HG02763 (cell line): Measurements from ENCODE around the gene SLC3A2.
"Not testable (repeated sequence)": the region's sequence is repeated elsewhere in the genome, so short reads cannot be mapped to it uniquely, and the experiment has no call there.

Experiments used
- ATAC-seq: cut with Tn5 transposase; IDR thresholded peaks from one replicate; pipeline ENCODE4 v1.9.1; 2021; ENCODE audit warnings: mild to moderate bottlenecking, moderate library complexity; ENCODE audit not compliant: unreplicated experiment

SLC3A2 gene

DNA sequence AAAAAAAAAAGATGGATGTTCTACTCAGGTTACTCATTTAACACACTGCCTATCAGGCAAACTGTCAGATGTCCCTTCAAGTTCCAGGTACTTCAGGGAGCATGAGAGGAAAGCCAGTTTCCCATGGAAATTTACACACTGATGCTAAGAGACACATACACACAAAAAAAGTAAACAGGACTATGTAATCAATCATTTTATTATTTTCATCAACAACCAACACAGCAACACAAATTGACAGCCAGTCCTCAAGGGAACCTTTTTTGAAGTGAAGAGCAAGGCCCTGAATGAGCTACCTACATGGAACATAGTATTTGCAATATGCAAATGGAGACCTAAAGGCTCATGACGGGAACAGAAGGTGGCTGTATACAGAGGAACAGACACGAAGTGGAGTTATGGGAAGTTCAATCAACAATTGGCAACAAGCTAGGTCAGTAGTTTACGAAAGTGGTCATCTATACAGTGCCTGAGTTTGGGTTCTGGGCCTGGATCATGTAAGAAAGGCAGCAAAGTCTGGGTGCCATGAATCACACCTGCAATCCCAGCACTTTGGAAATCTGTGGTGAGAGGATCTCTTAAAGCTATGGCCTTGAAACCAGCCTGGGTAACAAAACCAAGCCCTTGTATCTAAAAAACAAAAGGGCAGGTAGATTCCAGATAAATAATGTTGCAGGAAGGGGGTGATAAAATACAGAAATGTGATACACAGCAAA lies 28.7 kb upstream of the SLC3A2 start:
- no peak for ATAC-seq

GRCh38 chr11:62852523-62853188 lies 28.0 kb upstream of the SLC3A2 start:
- no peak for ATAC-seq

- ATAC-seq: no peak
Observed at GRCh38 chr11:62853279-62853965, 27.3 kb upstream of the SLC3A2 start.

DNA sequence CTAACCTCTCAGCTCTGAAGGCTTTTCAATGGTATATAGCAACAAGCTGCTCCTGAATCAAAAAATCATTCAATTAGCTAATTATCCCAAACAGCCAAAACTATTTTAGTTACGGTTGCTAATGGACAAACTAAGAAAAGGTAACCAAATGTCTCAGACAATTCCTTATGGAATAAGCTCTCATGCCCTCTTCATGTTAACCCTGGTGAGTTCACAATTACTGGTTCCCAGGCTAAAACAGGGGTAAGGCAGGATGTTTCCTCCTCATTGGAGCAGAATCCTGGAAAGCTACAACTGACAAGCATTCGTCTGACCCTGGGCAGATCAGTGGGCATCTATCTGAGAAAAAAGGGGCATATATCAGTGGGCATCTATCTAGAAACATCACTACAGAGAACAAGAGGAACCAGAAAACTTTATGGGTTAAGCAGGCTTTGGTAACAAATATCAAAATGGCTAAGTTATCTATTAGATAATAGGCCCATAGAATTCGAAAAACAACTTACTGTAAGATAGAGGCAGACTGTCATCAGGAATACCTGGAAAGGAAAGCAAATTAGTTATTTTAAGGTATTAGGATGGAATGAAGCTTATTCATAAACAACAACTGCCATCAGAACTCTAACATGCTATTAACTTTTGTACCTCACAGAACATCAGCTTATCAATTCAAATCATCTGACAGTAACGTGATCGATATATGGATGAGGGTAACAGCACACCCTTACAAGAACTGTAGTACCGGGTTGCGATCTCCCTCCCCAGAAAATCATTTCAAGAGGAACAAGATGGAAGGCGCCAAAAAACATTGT lies 26.5 kb upstream of the SLC3A2 start:
- ATAC-seq: no peak

- ATAC-seq: no peak
Observed at GRCh38 chr11:62854825-62855570, 25.7 kb upstream of the SLC3A2 start.

- peak; percentile 90 for ATAC-seq
Observed at GRCh38 chr11:62855571-62856332, 24.9 kb upstream of the SLC3A2 start.

- no peak for ATAC-seq
Observed at GRCh38 chr11:62856333-62856895, 24.3 kb upstream of the SLC3A2 start.

DNA sequence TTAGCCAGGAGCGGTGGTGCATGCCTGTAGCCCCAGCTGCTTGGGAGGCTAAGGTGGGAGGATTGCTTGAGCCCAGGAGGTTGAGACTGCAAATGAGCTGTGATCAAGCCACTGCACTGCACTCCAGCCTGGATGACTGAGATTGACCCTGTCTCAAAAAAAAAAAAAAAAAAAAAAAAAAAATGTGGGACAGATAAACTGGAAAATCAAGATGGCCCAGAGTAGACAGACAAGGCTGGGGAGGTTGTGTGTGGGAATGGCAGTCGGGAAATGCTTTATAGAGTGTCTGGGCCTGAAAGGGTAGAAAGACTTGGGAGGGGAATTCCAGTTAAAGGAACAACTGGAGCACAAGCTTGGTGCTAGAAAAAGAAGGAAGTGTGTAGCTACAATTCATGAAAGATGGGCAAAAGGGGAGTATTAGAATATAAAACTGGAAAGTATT lies 23.1 kb upstream of the SLC3A2 start:
- no peak for ATAC-seq

DNA sequence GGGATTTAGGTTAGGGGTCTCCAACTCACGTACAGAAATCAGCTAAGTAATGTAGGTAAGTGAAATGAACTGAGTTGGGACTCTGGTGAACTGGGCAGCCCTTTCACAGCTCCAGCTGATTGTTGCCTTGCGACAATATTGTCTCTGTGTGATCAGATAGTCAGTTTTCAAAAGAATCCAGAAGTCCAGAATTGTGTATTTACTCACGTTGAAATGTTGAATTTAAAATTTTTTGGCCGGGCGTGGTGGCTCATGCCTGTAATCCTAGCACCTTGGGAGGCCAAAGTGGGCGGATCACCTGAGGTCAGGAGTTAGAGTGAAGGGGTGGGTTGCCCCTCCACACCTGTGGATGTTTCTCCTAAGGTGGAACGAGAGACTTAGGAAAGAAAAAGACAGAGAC lies 22.5 kb upstream of the SLC3A2 start:
- ATAC-seq: no peak

DNA sequence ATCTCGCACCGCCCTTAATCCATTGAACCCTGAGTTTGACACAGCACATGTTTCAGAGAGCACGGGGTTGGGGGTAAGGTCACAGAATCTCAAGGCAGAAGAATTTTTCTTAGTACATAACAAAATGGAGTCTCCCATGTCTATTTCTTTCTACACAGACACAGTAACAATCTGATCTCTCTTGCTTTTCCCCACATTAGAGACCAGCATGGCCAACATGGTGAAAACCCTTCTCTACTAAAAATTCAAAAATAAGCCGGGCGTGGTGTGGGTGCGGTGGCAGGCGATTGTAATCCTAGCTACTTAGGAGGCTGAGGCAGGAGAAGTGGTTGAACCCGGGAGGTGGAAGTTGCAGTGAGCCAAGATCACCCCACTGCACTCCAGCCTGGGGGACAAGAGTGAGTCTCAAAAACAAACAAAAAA lies 21.4 kb upstream of the SLC3A2 start:
- ATAC-seq: not testable (repeated sequence)

- ATAC-seq: no peak
Observed at GRCh38 chr11:62860835-62861563, 19.7 kb upstream of the SLC3A2 start.

GRCh38 chr11:62861564-62862192 lies 19.0 kb upstream of the SLC3A2 start:
- ATAC-seq: not testable (repeated sequence)

DNA sequence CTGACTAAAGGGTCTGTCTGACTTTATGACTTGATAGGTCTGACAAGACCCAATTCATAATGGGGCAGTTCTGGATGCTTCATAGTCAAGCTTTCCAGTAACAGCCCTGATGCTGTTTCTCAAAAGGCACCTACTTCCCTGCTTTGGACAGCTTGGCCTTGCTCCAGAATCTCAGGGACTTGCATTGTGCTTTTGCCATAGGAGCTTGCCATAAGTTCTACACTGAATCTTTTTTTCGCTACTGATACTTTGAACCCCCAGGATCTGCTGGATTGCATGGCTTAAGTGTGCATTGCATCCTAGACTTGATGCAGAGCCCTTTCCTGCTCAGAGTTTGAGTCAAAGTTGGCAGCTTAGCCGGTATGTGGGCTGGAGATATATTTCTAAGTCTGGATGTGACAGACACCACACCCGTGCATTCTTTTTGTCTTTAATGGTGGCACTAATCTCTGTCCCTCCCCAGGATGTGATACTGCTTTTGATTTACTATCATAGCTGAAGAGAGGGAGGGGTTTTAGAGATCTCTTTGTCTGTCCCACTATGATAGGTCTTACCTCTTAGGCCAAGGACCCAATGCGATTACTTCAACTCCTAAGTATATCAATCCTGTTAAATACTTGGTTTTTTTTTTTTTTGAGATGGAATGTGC lies 16.9 kb upstream of the SLC3A2 start:
- no peak for ATAC-seq

GRCh38 chr11:62865635-62866034 lies 15.1 kb upstream of the SLC3A2 start:
- ATAC-seq: no peak

GRCh38 chr11:62874851-62875250 lies 5.8 kb upstream of the SLC3A2 start:
- ATAC-seq: no peak

DNA sequence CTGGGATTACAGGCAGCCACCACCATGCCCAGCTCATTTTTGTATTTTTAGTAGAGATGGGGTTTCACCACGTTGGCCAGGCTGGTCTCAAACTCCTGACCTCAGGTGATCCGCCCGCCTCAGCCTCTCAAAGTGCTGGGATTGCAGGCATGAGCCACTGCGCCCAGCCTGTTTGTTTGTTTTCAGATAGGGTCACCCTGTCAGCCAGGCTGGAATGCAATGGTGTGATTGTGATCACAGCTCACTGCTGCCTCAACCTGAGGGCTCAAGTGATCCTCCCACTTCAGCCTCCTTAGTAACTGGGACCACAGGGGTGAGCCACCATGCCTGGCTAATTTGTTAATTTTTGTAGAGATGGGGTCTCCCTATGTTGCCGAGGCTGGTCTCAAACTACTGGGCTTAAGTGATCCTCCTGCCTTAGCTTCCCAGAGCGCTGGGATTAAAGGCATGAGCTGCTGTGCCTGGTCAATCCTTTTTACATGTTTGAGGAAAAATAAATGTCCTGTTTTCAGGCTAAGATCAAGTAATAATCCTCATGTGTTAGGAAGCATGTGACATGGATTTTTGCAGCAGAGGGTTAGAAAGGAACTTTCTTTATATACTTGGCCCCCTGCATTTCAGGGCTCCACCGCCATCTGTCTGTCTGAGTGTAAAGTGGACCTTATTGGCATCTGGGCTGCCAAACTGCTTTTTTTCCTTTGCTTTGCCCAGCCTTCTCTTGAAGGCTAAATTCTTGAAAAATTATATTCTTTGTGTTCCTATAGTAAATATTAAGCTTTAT lies 4.8 kb upstream of the SLC3A2 start:
- no peak for ATAC-seq

DNA sequence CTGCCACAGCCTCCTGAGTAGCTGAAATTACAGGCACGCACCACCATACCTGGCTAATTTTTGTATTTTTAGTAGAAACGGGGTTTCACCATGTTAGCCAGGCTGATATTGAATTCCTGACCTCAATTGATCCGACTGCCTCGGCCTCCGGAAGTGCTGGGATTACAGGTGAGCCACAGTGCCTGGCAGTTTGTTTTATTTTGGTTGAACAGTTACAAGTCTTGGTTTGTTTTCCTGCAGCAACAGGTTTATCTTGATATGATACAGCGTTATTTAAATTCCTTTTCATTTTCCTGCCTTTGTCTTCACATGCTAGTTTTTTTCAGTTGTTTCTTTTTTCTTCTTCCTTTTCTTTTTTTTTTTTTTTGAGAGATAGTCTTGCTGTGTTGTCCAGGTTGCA lies 4.0 kb upstream of the SLC3A2 start:
- no peak for ATAC-seq
